GM19397 (cell line): ENCODE results near the gene DNAJA2.

ENCODE experiments used
- ATAC-seq: cut with Tn5 transposase; IDR thresholded peaks from one replicate; pipeline ENCODE4 v1.9.1; 2021; ENCODE audit warnings: mild to moderate bottlenecking, moderate library complexity; ENCODE audit not compliant: unreplicated experiment

Gene DNAJA2

GRCh38 chr16:46929378-46930332 is 43.8 kb downstream of the DNAJA2 start:
- no peak for ATAC-seq

GRCh38 chr16:46928811-46929210 is 44.7 kb downstream of the DNAJA2 start:
- ATAC-seq, result no peak

- no peak for ATAC-seq
Observed at GRCh38 chr16:46927273-46927672, 46.2 kb downstream of the DNAJA2 start.

- no peak for ATAC-seq
Observed at GRCh38 chr16:46926470-46927225, 46.8 kb downstream of the DNAJA2 start.

GRCh38 chr16:46924402-46924801 is 49.1 kb downstream of the DNAJA2 start:
- no peak for ATAC-seq

- ATAC-seq, result no peak
Observed at GRCh38 chr16:46923513-46924295, 49.8 kb downstream of the DNAJA2 start.

- ATAC-seq, result no peak
Observed at GRCh38 chr16:46922239-46922638, 51.2 kb downstream of the DNAJA2 start.

GRCh38 chr16:46920402-46921068 is 52.9 kb downstream of the DNAJA2 start:
- ATAC-seq, result no peak

- peak; percentile 91 for ATAC-seq
Observed at GRCh38 chr16:46918905-46919792, 54.3 kb downstream of the DNAJA2 start.

GRCh38 chr16:46918400-46918799 is 55.1 kb downstream of the DNAJA2 start:
- ATAC-seq, result no peak

GRCh38 chr16:46916980-46917379 is 56.5 kb downstream of the DNAJA2 start:
- ATAC-seq, result no peak

- ATAC-seq, result no peak
Observed at GRCh38 chr16:46915483-46916025, 57.9 kb downstream of the DNAJA2 start.

GRCh38 chr16:46914556-46915201 is 58.8 kb downstream of the DNAJA2 start:
- ATAC-seq, result no peak

GRCh38 chr16:46911650-46912049 is 61.8 kb downstream of the DNAJA2 start:
- no peak for ATAC-seq

GRCh38 chr16:46911038-46911437 is 62.4 kb downstream of the DNAJA2 start:
- ATAC-seq, result peak; percentile 52

- ATAC-seq, result no peak
Observed at GRCh38 chr16:46908540-46909372, 64.7 kb downstream of the DNAJA2 start.

GRCh38 chr16:46907061-46907774 is 66.3 kb downstream of the DNAJA2 start:
- ATAC-seq, result no peak
